WTC11 (cell line): ENCODE results near the gene CCT3.

Source experiments
- ATF1 ChIP-seq: sonication (generic); formaldehyde crosslinking; IDR thresholded peaks from 2 replicates; pipeline ENCODE4 v1.8.1; 2023; ENCODE audit warnings: mild to moderate bottlenecking, moderate library complexity, missing genetic modification reagents
- ATF6 ChIP-seq: sonication (generic); formaldehyde crosslinking; IDR thresholded peaks from 2 replicates; pipeline ENCODE4 v1.8.1; 2023; ENCODE audit warnings: mild to moderate bottlenecking, missing genetic modification reagents
- CTCF ChIP-seq: fragments of 200-600 bp; IDR thresholded peaks from 2 replicates; pipeline ENCODE4 v1.8.0; 2022; ENCODE audit warnings: antibody characterized with exemption
- KAT7 ChIP-seq: sonication (generic); formaldehyde crosslinking; IDR thresholded peaks from 2 replicates; pipeline ENCODE4 v1.8.1; 2023; ENCODE audit warnings: missing genetic modification reagents, mild to moderate bottlenecking, borderline replicate concordance
- PREB ChIP-seq: sonication (generic); formaldehyde crosslinking; IDR thresholded peaks from 2 replicates; pipeline ENCODE4 v1.8.1; 2022; ENCODE audit warnings: mild to moderate bottlenecking, missing genetic modification reagents, moderate library complexity, borderline replicate concordance
- SP1 ChIP-seq: sonication (generic); formaldehyde crosslinking; conservative IDR thresholded peaks from 2 replicates; pipeline ENCODE4 v1.8.1; 2022; ENCODE audit warnings: missing genetic modification reagents
- TCF7 ChIP-seq: sonication (generic); formaldehyde crosslinking; IDR thresholded peaks from 2 replicates; pipeline ENCODE4 v1.8.0; 2022; ENCODE audit warnings: mild to moderate bottlenecking, low read depth, missing genetic modification reagents, moderate library complexity
- TP53 ChIP-seq: sonication (generic); formaldehyde crosslinking; IDR thresholded peaks from 2 replicates; pipeline ENCODE4 v1.8.1; 2023; ENCODE audit warnings: mild to moderate bottlenecking, missing genetic modification reagents

- TF ChIP-seq CTCF = peak; percentile 86
- no peak for TF ChIP-seq KAT7 (CRISPR knock-in tag)
- no peak for TF ChIP-seq TP53 (CRISPR knock-in tag)
- no peak for TF ChIP-seq PREB (CRISPR knock-in tag)
- TF ChIP-seq ATF6 = no peak
- TF ChIP-seq TCF7 (CRISPR knock-in tag) = no peak
- TF ChIP-seq SP1 (CRISPR knock-in tag) = peak; percentile 84
- TF ChIP-seq ATF1 (CRISPR knock-in tag) = no peak
Measured at GRCh38 chr1:156356875-156357534, 18.9 kb upstream of the CCT3 start.
